Measurements from ENCODE around the gene KIF1A. TPM values are rescaled to one million over a fixed set of nuclear protein-coding genes. Genes with fewer than 3 reads are reported as not detected.
A peak's percentile ranks its signal among the peaks of the same experiment; 100 is the strongest.

Gene KIF1A
- total and polyA plus RNA-seq, 4 experiments from 2014 or later, result not detected

DNA sequence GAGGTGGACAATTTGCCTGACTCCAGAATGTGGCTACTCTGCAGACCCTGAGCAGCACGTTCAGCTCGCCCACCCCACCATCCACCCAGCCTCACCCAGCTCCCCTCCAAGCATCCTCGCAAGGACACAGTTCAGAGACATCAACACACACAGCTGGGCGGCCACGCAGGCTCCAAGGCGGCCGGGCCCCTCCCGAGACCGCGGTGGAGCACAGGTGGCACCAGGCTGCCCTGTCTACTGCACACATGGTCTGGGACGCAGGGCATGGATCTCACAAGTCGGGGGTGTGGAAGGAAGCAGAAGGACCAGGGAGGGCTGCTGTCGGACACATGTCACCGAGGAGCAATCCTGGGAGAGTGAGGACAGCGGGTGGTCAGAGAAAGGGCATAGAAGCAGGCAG, 92.1 kb downstream of the KIF1A start:
- CTCF ChIA-PET (ENCODE audit: partially characterized antibody), result no interaction called here
- no peaks in the 10 kb centered on the region for H3K4me1 Mint-ChIP-seq
- no peak for DNase-seq
- H3K36me3 Mint-ChIP-seq, result no peaks in the 10 kb centered on the region
- Histone ChIP-seq H3K27ac (ENCODE audit: low read depth, low read length) (no peak overlapping the region), H3K36me3 (ENCODE audit: insufficient read depth, low read length) (no peaks in the 10 kb centered on the region), H3K27me3 (ENCODE audit: insufficient read depth, low read length) (no peaks in the 10 kb centered on the region), H3K4me1 (ENCODE audit: insufficient read depth, low read length) (no peaks in the 10 kb centered on the region), H3K4me3 (ENCODE audit: low read length in 2 of 2) (no peak overlapping the region), H3K9me3 (ENCODE audit: control insufficient read depth in 1 of 2, low read length in 2 of 2) (no peaks in the 10 kb centered on the region)
- H3K27me3 Mint-ChIP-seq, result no peaks in the 10 kb centered on the region
- POLR2A ChIA-PET (ENCODE audit: partially characterized antibody), result no interaction called here
- no peak overlapping the region for H3K4me3 Mint-ChIP-seq
- H3K27ac Mint-ChIP-seq, result peak overlapping the region in 1 of 7 donors; percentile 84
- intact Hi-C loops (cut with micrococcal nuclease), result no loop called here
- H3K9me3 Mint-ChIP-seq, result no peaks in the 10 kb centered on the region

DNA sequence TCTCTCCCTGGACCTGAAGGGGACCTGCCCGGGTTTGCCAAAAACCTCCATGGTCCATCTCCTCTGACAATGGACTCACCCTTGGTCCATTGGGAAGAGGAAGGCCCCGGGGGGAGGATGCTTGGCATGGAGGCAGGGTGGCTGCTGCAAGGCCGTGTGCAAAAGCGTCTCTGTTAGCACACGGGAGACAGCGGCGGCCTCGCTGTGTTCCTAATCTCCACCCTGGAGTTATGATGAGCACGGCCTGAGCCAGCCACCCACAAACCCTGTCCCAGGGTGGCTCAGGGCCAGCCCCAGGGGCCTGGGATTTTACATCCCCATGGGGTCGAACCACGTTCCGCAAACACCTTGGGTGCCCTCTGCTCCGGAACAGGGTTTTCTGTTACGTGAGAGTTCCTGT, 92.6 kb downstream of the KIF1A start:
- Mint-ChIP-seq H3K4me3 (no peak overlapping the region), H3K27ac (no peak overlapping the region), H3K9me3 (no peaks in the 10 kb centered on the region), H3K27me3 (no peaks in the 10 kb centered on the region), H3K4me1 (no peaks in the 10 kb centered on the region), H3K36me3 (no peaks in the 10 kb centered on the region)
- H3K9me3 ChIP-seq (ENCODE audit: control insufficient read depth in 1 of 2, low read length in 2 of 2), result no peaks in the 10 kb centered on the region
- intact Hi-C loops (cut with micrococcal nuclease), result no loop called here
- H3K27ac ChIP-seq (ENCODE audit: low read depth, low read length), result no peak overlapping the region
- CTCF ChIA-PET (ENCODE audit: partially characterized antibody), result no interaction called here
- POLR2A ChIA-PET (ENCODE audit: partially characterized antibody), result no interaction called here
- H3K4me3 ChIP-seq (ENCODE audit: low read length in 2 of 2), result no peak overlapping the region
- DNase-seq, result no peak
- H3K4me1 ChIP-seq (ENCODE audit: insufficient read depth, low read length), result no peaks in the 10 kb centered on the region
- H3K27me3 ChIP-seq (ENCODE audit: insufficient read depth, low read length), result no peaks in the 10 kb centered on the region
- H3K36me3 ChIP-seq (ENCODE audit: insufficient read depth, low read length), result no peaks in the 10 kb centered on the region

DNA sequence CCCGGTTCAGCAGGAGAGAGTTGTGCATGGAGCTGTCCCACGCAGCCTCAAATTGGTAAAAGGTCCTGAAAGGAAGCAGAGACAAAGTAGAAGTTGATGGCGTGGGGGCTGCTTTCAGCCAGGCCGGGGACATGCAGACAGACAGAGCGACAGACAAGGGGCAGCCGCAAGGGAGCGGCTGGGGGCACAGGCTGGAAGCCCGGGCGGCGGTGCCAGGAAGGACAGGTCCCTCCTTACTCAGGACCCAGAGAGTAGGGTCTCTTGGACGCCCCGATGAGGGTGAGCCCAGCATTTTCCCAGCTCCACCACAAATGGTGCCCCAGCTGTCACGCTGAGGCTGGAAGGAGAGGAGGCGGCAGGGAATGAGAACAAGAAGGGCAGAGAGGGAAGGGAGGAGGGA, 93.1 kb downstream of the KIF1A start:
- Mint-ChIP-seq H3K4me3 (no peak overlapping the region), H3K36me3 (no peaks in the 10 kb centered on the region), H3K4me1 (no peaks in the 10 kb centered on the region), H3K27ac (no peak overlapping the region), H3K27me3 (no peaks in the 10 kb centered on the region), H3K9me3 (no peaks in the 10 kb centered on the region)
- DNase-seq, result no peak
- Histone ChIP-seq H3K4me3 (ENCODE audit: low read length in 2 of 2) (no peak overlapping the region), H3K27me3 (ENCODE audit: insufficient read depth, low read length) (no peaks in the 10 kb centered on the region), H3K4me1 (ENCODE audit: insufficient read depth, low read length) (no peaks in the 10 kb centered on the region), H3K9me3 (ENCODE audit: control insufficient read depth in 1 of 2, low read length in 2 of 2) (no peaks in the 10 kb centered on the region), H3K27ac (ENCODE audit: low read depth, low read length) (no peak overlapping the region), H3K36me3 (ENCODE audit: insufficient read depth, low read length) (no peaks in the 10 kb centered on the region)
- ChIA-PET CTCF (ENCODE audit: partially characterized antibody) (interaction anchor here (0.7 kb wide), 1 partner anchor 213 kb away, joined by 3 read pairs; no protein-coding TSS in a partner anchor), POLR2A (ENCODE audit: partially characterized antibody) (no interaction called here)
- intact Hi-C loops (cut with micrococcal nuclease), result no loop called here

DNA sequence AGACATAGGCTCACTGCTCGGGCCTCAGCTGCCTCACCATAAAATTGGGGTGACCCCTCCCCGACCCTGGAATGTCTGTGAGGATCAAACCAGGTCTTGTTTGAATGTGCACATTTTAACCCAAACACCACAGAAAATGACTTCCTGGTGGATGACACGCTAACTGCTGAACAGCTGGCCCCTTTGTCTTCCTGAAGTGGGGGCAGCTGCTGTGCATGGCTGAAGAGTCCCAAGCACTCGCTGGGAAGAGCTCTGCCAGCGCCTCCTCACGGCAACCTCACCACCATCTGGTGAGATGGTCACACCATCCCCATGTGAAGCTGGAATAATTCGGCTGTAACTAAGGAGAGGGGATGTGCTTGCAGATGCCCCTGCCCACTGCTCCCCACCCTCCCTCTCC, 94.3 kb downstream of the KIF1A start:
- H3K9me3 Mint-ChIP-seq, result no peaks in the 10 kb centered on the region
- H3K27ac Mint-ChIP-seq, result no peak overlapping the region
- no peaks in the 10 kb centered on the region for H3K36me3 Mint-ChIP-seq
- POLR2A ChIA-PET (ENCODE audit: partially characterized antibody), result no interaction called here
- Histone ChIP-seq H3K9me3 (ENCODE audit: control insufficient read depth in 1 of 2, low read length in 2 of 2) (no peaks in the 10 kb centered on the region), H3K4me3 (ENCODE audit: low read length in 2 of 2) (no peak overlapping the region), H3K27ac (ENCODE audit: low read depth, low read length) (no peak overlapping the region), H3K36me3 (ENCODE audit: insufficient read depth, low read length) (no peaks in the 10 kb centered on the region), H3K27me3 (ENCODE audit: insufficient read depth, low read length) (no peaks in the 10 kb centered on the region), H3K4me1 (ENCODE audit: insufficient read depth, low read length) (no peaks in the 10 kb centered on the region)
- DNase-seq, result no peak
- H3K4me1 Mint-ChIP-seq, result no peaks in the 10 kb centered on the region
- no peak overlapping the region for H3K4me3 Mint-ChIP-seq
- H3K27me3 Mint-ChIP-seq, result no peaks in the 10 kb centered on the region
- intact Hi-C loops (cut with micrococcal nuclease), result no loop called here
- CTCF ChIA-PET (ENCODE audit: partially characterized antibody), result no interaction called here

DNA sequence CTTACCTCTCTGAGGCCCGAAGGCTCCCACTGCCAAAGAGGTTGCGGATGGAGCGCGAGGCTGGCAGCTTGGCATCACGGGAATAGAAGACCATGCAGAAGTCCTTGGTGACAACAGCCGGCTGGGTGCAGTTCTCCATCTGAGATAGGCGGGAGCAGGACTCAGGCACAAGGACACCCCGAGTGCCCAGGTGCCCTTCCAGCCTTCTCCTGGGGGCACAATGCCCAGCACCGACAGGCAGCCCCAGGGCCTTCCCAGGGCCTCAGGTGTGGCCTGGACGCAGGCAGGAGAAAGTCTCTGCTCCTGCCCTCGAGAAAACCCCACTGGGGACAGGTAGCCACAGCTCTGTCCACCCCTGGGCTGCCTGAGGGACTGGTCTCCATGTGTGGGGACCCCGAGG, 94.8 kb downstream of the KIF1A start:
- H3K36me3 Mint-ChIP-seq, result no peaks in the 10 kb centered on the region

DNA sequence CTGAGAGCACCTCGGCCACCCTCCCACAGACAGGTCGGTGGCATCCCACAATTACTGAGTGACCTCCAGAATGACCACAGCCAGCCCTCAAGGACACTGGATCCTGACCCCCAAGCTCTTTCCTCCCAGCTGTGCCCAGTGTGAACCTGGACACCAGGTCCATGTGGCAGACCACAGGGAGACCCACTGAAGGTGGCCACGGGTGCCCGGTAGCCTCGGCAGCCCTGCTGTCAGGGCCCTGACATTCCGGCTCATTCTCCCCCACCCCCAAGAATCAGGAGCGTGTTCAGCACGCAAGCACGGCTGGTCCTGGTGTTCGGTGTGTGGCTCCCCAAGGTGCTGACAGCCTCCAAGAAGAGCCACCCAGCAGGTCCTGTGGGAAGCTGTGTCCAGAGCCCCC, 95.6 kb downstream of the KIF1A start:
- H3K36me3 Mint-ChIP-seq, result no peaks in the 10 kb centered on the region
- DNase-seq, result no peak
- Histone ChIP-seq H3K27me3 (ENCODE audit: insufficient read depth, low read length) (no peaks in the 10 kb centered on the region), H3K9me3 (ENCODE audit: control insufficient read depth in 1 of 2, low read length in 2 of 2) (no peaks in the 10 kb centered on the region), H3K4me3 (ENCODE audit: low read length in 2 of 2) (no peak overlapping the region), H3K36me3 (ENCODE audit: insufficient read depth, low read length) (no peaks in the 10 kb centered on the region), H3K4me1 (ENCODE audit: insufficient read depth, low read length) (no peaks in the 10 kb centered on the region), H3K27ac (ENCODE audit: low read depth, low read length) (no peak overlapping the region)
- POLR2A ChIA-PET (ENCODE audit: partially characterized antibody), result no interaction called here
- peaks cover 0 to 4% of the 10 kb centered on the region in 2 donors for H3K27me3 Mint-ChIP-seq
- CTCF ChIA-PET (ENCODE audit: partially characterized antibody), result no interaction called here
- H3K9me3 Mint-ChIP-seq, result no peaks in the 10 kb centered on the region
- H3K4me1 Mint-ChIP-seq, result no peaks in the 10 kb centered on the region
- no peak overlapping the region for H3K27ac Mint-ChIP-seq
- H3K4me3 Mint-ChIP-seq, result no peak overlapping the region
- intact Hi-C loops (cut with micrococcal nuclease), result no loop called here

More for the DNA sequence above, 94.8 kb downstream of the KIF1A start:
- CTCF ChIA-PET (ENCODE audit: partially characterized antibody), result no interaction called here
- Histone ChIP-seq H3K27me3 (ENCODE audit: insufficient read depth, low read length) (no peaks in the 10 kb centered on the region), H3K4me3 (ENCODE audit: low read length in 2 of 2) (no peak overlapping the region), H3K36me3 (ENCODE audit: insufficient read depth, low read length) (no peaks in the 10 kb centered on the region), H3K9me3 (ENCODE audit: control insufficient read depth in 1 of 2, low read length in 2 of 2) (no peaks in the 10 kb centered on the region), H3K27ac (ENCODE audit: low read depth, low read length) (no peak overlapping the region), H3K4me1 (ENCODE audit: insufficient read depth, low read length) (no peaks in the 10 kb centered on the region)
- intact Hi-C loops (cut with micrococcal nuclease), result no loop called here
- Mint-ChIP-seq H3K27me3 (peaks cover 0 to 2% of the 10 kb centered on the region in 2 donors), H3K9me3 (no peaks in the 10 kb centered on the region), H3K4me3 (no peak overlapping the region), H3K27ac (no peak overlapping the region), H3K4me1 (no peaks in the 10 kb centered on the region)
- DNase-seq, result no peak
- POLR2A ChIA-PET (ENCODE audit: partially characterized antibody), result no interaction called here

DNA sequence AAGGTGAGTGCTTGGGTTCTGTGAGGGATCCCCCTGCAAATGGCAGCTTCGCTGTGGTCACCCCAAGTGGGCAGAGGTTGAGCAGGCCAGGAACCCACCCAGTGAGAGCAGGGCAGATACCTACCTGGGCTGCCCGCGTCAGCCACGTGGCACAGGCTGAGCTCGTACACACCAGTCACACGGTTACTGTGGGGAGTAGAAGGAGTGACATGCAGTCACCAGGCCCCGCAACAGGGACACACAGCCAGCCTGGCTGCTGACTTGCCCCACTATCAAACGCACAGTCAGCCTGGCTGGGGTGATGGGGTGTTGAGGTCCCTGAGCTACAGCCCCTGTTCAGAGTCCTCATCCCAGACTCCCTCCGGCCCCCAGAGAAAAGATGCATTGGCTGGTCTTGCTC, 96.2 kb downstream of the KIF1A start:
- Histone ChIP-seq H3K27me3 (ENCODE audit: insufficient read depth, low read length) (no peaks in the 10 kb centered on the region), H3K4me1 (ENCODE audit: insufficient read depth, low read length) (no peaks in the 10 kb centered on the region), H3K27ac (ENCODE audit: low read depth, low read length) (no peak overlapping the region), H3K9me3 (ENCODE audit: control insufficient read depth in 1 of 2, low read length in 2 of 2) (no peaks in the 10 kb centered on the region), H3K4me3 (ENCODE audit: low read length in 2 of 2) (no peak overlapping the region), H3K36me3 (ENCODE audit: insufficient read depth, low read length) (no peaks in the 10 kb centered on the region)
- Mint-ChIP-seq H3K27me3 (peaks cover 0 to 4% of the 10 kb centered on the region in 2 donors), H3K4me3 (no peak overlapping the region), H3K36me3 (no peaks in the 10 kb centered on the region), H3K4me1 (no peaks in the 10 kb centered on the region), H3K27ac (no peak overlapping the region), H3K9me3 (no peaks in the 10 kb centered on the region)
- no peak for DNase-seq
- intact Hi-C loops (cut with micrococcal nuclease), result no loop called here
- CTCF ChIA-PET (ENCODE audit: partially characterized antibody), result no interaction called here
- POLR2A ChIA-PET (ENCODE audit: partially characterized antibody), result no interaction called here
